Mucosa of stomach (tissue), 1 donor: Measurements from ENCODE around the gene S100A16.

ENCODE experiments used
- H3K27me3 ChIP-seq: one replicate; pipeline ENCODE4 v1.7.0; 2013; ENCODE audit warnings: mild to moderate bottlenecking, low read length; ENCODE audit not compliant: control insufficient read depth, insufficient read depth
- H3K36me3 ChIP-seq: one replicate; pipeline ENCODE4 v1.7.0; 2013; ENCODE audit warnings: low read length; ENCODE audit not compliant: control insufficient read depth, insufficient read depth
- H3K4me1 ChIP-seq: one replicate; pipeline ENCODE4 v1.7.0; 2013; ENCODE audit warnings: mild to moderate bottlenecking, low read length; ENCODE audit not compliant: control insufficient read depth, insufficient read depth
- H3K4me3 ChIP-seq: one replicate; pipeline ENCODE4 v1.7.0; 2013; ENCODE audit warnings: low read length
- H3K9ac ChIP-seq: one replicate; pipeline ENCODE4 v1.7.0; 2013; ENCODE audit warnings: mild to moderate bottlenecking, low read length, moderate library complexity
- H3K9me3 ChIP-seq: one replicate; pipeline ENCODE4 v1.7.0; 2013; ENCODE audit warnings: mild to moderate bottlenecking, low read length, moderate library complexity; ENCODE audit not compliant: control insufficient read depth
- donor health status: Pancreatic carcinoma.

Gene S100A16

DNA sequence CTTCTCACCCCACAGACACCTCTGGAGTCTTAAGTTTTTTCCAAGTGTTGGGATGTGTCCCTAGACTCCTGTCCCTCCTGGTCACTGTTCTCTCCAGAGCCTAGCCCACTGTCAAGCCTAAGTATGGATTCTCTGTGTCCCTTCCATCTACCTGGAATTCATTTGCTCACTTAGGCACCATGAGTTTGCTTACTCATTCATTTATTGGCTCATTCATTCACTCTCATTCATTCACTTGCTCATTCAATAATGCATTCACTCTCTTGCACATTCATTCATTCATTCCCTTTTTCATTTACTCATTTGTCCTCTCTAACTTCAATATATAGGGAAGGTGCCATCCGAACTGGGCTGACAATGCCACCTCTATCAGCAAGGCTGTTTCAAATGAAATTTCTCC is 1.6 kb downstream of the S100A16 start:
- H3K36me3 ChIP-seq: no peaks in the 10 kb centered on the region
- H3K9me3 ChIP-seq: no peaks in the 10 kb centered on the region
- H3K27me3 ChIP-seq: no peaks in the 10 kb centered on the region
- peaks cover 66% of the 10 kb centered on the region for H3K4me1 ChIP-seq
- peak overlapping the region; percentile 98 for H3K9ac ChIP-seq
- H3K4me3 ChIP-seq: peak overlapping the region; percentile 75

DNA sequence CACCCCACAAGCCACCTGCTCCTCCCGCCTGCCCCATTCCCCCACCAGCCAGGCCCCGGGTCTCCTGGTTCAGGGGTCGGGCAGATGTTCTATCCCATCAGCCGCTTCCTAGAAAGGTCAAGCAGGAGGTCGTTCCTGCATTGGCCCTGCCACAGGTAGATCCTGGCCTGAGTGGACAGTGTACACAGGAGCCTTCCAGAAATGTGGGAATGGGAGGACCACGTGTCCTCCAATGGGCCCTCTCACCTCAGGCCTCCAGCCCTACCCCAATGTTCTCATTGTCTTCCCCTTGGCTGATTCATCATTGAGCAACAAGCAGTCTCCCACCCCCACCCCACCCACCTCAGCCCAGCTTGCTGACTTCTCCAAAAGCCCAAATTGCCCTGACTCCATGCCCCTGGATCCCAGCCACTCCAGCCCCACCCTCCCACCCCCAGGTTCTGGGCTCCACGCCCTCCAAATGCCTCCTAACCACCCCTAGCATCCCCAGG is 2.1 kb downstream of the S100A16 start:
- Histone ChIP-seq H3K9me3 (no peaks in the 10 kb centered on the region), H3K36me3 (no peaks in the 10 kb centered on the region), H3K27me3 (no peaks in the 10 kb centered on the region), H3K4me3 (peak overlapping the region; percentile 75), H3K4me1 (peaks cover 61% of the 10 kb centered on the region), H3K9ac (no peak overlapping the region)

GRCh38 chr1:153610334-153610733 is 2.6 kb downstream of the S100A16 start:
- Histone ChIP-seq H3K9ac (no peak overlapping the region), H3K36me3 (no peaks in the 10 kb centered on the region), H3K4me3 (peak overlapping the region; percentile 14), H3K27me3 (no peaks in the 10 kb centered on the region), H3K4me1 (peaks cover 56% of the 10 kb centered on the region), H3K9me3 (no peaks in the 10 kb centered on the region)

- no peaks in the 10 kb centered on the region for H3K27me3 ChIP-seq
- peaks cover 51% of the 10 kb centered on the region for H3K4me1 ChIP-seq
- peak overlapping the region; percentile 4 for H3K9ac ChIP-seq
- H3K4me3 ChIP-seq: peak overlapping the region; percentile 0
- H3K36me3 ChIP-seq: no peaks in the 10 kb centered on the region
- H3K9me3 ChIP-seq: no peaks in the 10 kb centered on the region
These were observed 3.4 kb downstream of the S100A16 start for GRCh38 chr1:153609585-153609907.

DNA sequence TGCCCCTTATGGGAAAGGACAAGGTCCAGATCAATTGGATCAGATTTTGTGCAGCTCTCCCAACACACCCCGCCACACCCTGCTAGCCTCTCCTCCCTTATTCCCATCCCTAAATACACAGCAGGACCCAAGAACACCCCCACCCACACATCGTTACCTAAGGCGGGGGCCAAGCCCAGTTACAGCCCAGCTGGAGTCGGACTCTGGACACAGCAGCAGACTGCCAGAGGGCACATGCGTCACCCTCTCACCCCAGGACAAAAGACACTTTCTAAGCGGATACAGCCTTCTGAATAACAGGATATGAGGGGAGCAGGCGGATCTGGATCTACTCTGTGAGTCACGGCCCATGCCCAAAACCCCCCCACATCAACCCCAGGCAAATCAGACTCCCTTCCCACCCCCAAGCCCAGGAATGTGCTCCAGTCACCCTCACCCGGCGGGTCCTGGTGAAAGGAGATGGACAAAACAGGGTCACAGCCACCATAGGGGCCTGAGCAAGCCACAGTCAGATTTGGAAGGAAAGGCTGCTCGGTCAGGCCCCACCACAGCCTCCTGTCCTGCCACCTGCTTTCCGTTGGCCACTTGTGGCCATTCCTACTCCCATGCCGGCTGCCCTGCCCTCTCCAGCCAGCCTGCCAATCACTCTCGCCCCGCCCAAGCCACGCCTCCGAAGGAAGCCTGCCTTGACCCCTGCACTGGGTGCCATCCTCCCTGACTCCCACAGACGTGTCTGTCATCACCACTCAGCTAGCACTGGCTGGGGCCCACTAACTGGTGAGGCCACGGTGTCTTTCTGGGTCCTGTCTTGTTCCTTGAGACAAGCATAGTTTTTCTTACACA is 4.0 kb downstream of the S100A16 start:
- H3K4me1 ChIP-seq: peaks cover 45% of the 10 kb centered on the region
- H3K9ac ChIP-seq: peak overlapping the region; percentile 4
- no peaks in the 10 kb centered on the region for H3K36me3 ChIP-seq
- peak overlapping the region; percentile 0 for H3K4me3 ChIP-seq
- H3K9me3 ChIP-seq: no peaks in the 10 kb centered on the region
- no peaks in the 10 kb centered on the region for H3K27me3 ChIP-seq

GRCh38 chr1:153608089-153608682 is 4.8 kb downstream of the S100A16 start:
- no peaks in the 10 kb centered on the region for H3K9me3 ChIP-seq

DNA sequence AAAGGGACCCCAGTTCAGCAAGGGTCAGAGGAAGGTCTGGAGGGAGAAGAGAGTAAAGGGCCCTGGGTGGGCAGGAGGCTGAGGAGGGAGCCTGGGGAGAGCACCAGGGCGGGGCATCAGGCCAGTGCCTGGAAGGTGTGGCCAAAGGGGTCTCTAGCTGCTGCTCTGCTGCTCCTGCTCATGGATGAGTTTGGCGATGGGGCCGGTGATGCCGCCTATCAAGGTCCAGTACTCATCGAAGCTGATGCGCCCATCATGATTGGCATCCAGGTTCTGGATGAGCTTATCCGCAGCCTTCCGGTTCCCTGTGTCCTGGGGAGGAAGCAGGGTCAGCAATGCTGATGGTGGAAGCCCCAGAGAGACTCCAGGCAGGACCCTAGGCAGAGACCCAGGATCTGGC is 5.6 kb downstream of the S100A16 start:
- no peak overlapping the region for H3K4me3 ChIP-seq
- peaks cover 34% of the 10 kb centered on the region for H3K4me1 ChIP-seq
- H3K36me3 ChIP-seq: no peaks in the 10 kb centered on the region
- H3K9me3 ChIP-seq: no peaks in the 10 kb centered on the region
- no peak overlapping the region for H3K9ac ChIP-seq
- no peaks in the 10 kb centered on the region for H3K27me3 ChIP-seq

More at GRCh38 chr1:153608089-153608682, 4.8 kb downstream of the S100A16 start:
- no peaks in the 10 kb centered on the region for H3K27me3 ChIP-seq
- H3K36me3 ChIP-seq: no peaks in the 10 kb centered on the region
- H3K4me3 ChIP-seq: no peak overlapping the region
- peak overlapping the region; percentile 4 for H3K9ac ChIP-seq
- H3K4me1 ChIP-seq: peaks cover 39% of the 10 kb centered on the region

- Histone ChIP-seq H3K4me3 (no peak overlapping the region), H3K27me3 (no peaks in the 10 kb centered on the region), H3K9me3 (no peaks in the 10 kb centered on the region), H3K9ac (no peak overlapping the region), H3K36me3 (no peaks in the 10 kb centered on the region), H3K4me1 (peaks cover 31% of the 10 kb centered on the region)
These were observed 6.7 kb downstream of the S100A16 start for GRCh38 chr1:153606194-153606593.

DNA sequence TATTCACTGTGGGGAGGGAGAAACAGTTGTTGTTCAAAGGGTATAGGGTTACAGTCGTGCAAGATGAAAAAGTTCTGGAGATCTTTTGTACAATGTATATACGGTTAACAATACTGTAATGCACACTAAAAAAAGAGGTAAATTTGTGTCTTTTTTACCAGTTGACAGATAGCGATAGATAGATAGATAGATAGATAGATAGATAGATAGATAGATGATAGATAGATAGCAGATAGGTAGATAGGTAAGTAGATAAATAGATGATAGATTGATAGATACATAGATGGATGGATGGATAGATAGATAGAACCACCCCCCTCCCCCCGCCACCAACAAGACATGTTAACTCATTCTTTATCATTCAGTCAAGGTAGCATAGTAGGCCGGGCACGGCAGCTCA is 10.2 kb downstream of the S100A16 start:
- no peak overlapping the region for H3K9ac ChIP-seq
- H3K4me3 ChIP-seq: no peak overlapping the region
- H3K36me3 ChIP-seq: no peaks in the 10 kb centered on the region
- H3K9me3 ChIP-seq: no peaks in the 10 kb centered on the region
- no peaks in the 10 kb centered on the region for H3K27me3 ChIP-seq
- peaks cover 3% of the 10 kb centered on the region for H3K4me1 ChIP-seq

- Histone ChIP-seq H3K9ac (no peak overlapping the region), H3K9me3 (no peaks in the 10 kb centered on the region), H3K36me3 (no peaks in the 10 kb centered on the region), H3K4me1 (peaks cover 3% of the 10 kb centered on the region), H3K4me3 (no peak overlapping the region), H3K27me3 (no peaks in the 10 kb centered on the region)
These were observed 13.1 kb downstream of the S100A16 start for GRCh38 chr1:153599847-153600246.

- no peaks in the 10 kb centered on the region for H3K36me3 ChIP-seq
- no peak overlapping the region for H3K4me3 ChIP-seq
- H3K27me3 ChIP-seq: no peaks in the 10 kb centered on the region
- H3K9ac ChIP-seq: no peak overlapping the region
- no peaks in the 10 kb centered on the region for H3K9me3 ChIP-seq
- peaks cover 3% of the 10 kb centered on the region for H3K4me1 ChIP-seq
These were observed 14.4 kb downstream of the S100A16 start for GRCh38 chr1:153598309-153599172.

DNA sequence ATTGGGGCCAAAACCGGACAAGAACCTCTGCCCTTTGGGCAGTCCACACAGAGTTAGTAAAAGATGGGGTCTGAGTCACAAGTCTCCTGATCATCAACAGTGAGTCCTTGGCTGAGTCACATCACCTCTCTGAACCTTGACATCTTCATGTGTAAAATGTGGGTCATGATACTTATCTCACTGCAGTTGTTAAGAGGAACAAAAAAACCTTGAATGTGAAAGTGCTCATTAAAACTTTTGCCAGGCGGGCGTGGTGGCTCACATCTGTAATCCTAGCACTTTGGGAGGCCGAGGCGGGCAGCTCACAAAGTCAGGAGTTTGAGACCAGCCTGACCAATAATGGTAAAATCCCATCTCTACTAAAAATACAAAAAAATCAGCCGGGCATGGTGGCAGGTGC is 15.7 kb downstream of the S100A16 start:
- no peaks in the 10 kb centered on the region for H3K27me3 ChIP-seq
- H3K4me3 ChIP-seq: no peak overlapping the region
- H3K4me1 ChIP-seq: peaks cover 3% of the 10 kb centered on the region
- no peaks in the 10 kb centered on the region for H3K36me3 ChIP-seq
- H3K9ac ChIP-seq: no peak overlapping the region
- no peaks in the 10 kb centered on the region for H3K9me3 ChIP-seq
